NCI-H146 (cell line): ENCODE data around the gene CCDC93.

Experiments used
- DNase-seq: peaks from one replicate; lab custom pipeline; 2025; lab: John Stamatoyannopoulos, UW

CCDC93 gene, protein sequence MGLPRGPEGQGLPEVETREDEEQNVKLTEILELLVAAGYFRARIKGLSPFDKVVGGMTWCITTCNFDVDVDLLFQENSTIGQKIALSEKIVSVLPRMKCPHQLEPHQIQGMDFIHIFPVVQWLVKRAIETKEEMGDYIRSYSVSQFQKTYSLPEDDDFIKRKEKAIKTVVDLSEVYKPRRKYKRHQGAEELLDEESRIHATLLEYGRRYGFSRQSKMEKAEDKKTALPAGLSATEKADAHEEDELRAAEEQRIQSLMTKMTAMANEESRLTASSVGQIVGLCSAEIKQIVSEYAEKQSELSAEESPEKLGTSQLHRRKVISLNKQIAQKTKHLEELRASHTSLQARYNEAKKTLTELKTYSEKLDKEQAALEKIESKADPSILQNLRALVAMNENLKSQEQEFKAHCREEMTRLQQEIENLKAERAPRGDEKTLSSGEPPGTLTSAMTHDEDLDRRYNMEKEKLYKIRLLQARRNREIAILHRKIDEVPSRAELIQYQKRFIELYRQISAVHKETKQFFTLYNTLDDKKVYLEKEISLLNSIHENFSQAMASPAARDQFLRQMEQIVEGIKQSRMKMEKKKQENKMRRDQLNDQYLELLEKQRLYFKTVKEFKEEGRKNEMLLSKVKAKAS

DNA sequence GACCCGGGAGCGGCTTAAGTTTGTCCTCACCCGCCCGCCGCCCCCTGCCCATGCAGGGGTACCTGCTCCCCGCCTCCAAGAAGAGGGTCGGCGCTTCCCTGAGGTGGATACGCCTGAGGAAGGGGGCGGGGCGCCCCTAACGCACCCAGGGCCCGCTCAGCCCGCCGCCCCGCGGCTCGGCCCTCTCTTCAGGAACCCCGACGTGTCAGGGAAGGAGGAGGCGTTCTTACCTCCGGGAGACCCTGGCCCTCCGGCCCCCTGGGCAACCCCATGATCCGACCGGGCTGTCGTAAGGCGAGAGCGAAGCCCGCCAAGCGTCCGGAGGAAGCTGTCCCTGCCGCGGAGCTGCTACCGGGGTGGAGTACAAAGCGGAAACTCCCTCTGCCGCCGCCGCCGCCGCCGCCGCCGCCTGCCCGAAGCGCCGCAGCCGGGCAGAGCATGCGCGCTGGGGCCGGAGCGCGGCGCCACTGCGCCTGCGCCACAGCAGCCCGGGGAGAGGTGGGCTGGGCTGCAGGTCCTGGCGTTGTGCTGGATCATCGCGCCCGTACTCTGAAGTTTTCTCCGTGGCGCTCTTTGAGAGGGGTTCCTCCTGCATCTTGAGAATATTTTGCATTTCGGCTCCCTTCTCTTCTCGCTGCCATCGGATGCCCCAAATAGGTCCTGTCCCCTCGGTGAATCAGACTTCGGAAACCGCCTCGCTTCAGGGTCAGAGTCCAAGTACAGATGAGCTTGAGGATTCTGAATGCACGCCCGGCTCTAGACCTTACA is at the start of gene CCDC93:
Gene CCDC93 (minus strand): TSS at position 347 of the 768 bp plus-strand sequence. CDS start 75 bp downstream, at position 272.
- peak; percentile 82 for DNase-seq

DNA sequence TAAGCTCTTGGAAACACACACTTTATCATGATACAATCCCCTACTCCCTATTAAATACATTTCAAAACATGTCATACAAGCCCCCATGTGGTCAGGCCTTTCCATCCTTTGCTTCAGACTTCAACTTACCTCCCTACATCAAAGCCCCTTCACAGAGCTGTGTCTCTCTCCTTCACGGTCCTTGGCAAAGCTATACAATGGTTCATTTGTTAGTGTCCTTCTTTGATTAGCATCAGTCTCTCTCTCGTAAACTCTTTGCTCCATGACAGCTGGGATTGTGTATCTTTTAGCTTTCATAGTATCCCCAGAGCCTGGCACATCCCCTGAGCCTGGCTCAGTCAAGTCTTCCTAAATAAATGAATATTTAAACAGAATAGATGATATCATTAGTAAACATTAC is 48.8 kb upstream of the CCDC93 start:
- DNase-seq: no peak

DNA sequence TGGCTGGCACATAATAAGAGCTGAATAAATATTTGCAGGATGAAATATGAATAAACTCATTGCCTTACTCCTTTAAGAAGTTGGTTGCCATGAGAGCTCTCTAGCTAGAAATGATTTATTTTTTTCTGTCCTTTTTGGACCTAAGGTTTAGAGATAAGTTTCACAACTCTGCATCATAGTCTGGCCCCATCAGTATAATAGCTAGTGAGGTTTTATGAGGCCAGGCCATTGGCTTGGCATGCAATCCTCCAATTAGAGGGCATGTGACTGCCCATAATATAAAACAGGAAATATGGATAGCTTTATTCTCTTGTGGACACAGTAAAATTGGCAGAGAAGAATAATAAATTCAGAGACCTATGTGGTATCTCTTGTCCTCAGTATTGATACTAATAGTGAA is 48.2 kb upstream of the CCDC93 start:
- no peak for DNase-seq

DNA sequence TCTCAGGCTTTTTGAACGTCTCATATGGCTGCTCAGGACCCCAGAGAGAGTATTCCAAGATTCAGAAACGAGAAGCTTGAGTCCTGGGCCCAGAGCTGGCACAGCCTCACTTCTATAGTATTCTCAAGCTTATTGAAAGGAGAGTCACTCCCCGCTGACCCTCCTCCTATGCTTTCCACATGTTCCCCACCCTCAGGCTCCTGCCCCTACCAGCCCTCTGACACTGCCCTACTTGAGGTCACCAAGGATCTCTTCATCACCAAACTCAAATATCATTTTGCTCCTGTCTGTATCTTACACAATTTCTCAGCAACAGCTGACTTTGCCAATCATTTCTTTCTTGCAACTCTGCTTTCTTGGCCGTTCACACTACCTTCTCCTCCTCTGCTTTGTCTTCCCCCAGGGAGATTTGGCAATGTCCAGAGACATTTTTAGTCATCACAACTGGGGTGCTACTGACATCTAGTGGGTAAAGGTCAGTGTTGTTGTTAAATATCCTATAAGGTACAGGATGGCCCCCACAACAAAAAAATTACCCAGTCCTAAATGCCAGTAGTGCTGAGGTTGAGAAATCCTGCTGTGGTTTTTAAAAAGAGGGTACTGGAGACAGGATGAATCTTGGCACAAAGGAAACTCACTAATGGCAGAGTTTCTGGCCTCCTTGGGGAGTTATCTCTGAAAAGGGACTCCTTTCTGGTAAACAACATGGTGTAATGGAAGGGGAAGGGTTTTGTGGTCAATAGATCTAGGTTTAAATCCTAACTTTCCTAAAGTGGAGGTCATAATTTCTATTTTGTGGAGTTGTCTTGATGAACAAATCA is 47.5 kb upstream of the CCDC93 start:
- DNase-seq: no peak

DNA sequence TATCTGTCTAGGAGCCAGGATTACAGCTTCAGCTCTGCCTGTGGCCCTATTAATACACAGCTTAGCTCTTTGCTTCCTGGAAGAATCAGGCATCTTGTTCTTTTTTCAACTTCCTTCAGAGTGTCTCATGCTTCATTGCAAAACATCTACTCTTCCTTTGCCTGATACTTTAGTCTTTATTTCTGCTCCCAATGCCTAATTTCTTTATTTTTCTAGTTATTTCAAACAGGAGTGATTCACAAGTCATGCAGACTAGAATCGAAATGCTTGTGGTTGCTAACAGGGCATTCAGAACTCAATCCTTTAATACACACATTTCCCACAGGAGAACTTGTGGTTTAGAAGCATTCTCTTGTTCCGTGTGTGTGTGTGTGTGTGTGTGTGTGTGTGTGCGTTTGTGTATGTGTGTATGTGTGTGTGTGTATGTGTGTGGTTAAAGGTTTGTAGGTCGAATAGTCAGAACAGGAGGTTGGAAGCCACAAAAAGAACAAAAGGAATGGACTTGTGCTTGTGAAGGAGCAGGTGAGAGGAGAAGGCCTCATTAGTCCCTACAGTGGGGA is 46.1 kb upstream of the CCDC93 start:
- no peak for DNase-seq

DNA sequence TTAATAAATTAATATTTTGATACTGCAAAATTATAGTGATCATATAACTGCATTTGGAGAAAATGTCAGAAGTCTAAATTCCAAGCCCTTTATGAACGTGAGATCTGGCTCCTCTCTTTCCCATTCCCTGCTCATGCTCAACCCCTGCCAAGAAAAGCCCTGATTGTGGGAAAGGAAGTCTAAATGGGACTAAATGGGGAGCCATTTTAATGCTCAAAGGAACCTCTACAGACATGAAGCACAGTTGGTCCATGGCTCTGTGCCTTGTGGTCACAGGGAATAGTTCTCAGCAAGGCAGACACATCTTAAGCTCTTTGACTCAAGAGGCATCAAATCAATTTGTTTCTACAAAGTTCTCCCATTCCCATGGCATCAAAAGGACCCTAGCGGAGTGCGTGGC is 45.1 kb upstream of the CCDC93 start:
- DNase-seq: no peak

DNA sequence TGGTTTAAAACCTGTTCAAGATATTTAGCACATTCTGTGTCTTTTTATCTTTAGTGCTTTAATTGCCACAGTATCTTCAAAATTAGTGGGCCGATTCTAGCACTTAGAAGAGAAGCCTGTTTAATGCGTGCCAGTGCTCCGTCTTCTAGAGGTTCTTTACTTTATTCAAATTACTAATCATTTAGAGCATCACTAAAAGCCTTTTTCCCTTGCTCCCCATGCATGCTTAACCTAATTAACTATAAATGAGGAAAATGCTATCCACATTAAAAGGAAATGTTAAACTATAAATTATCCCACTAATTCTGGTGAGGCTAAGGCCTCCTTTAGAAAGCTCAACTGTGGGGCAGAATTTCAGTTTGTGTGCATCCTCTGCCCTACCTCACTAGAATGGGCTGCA is 42.9 kb upstream of the CCDC93 start:
- DNase-seq: no peak

DNA sequence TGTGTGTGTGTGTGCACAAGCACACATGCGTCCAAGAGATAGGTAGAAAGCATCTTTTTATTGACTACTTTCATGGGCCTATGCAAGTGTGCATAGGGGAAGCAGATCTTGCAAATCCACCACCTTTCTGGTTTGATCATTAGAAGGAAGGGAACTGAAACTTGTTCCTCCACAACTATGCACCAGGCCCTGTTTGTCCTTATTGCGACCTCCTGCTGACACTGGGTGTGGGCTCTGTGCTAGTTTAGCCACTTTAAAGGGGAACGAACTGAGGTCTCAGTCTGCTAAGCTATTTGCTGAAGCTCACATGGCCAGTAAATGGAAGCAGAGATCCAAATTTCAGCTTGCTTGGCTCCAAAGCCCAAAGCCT is 42.3 kb upstream of the CCDC93 start:
- DNase-seq: no peak

DNA sequence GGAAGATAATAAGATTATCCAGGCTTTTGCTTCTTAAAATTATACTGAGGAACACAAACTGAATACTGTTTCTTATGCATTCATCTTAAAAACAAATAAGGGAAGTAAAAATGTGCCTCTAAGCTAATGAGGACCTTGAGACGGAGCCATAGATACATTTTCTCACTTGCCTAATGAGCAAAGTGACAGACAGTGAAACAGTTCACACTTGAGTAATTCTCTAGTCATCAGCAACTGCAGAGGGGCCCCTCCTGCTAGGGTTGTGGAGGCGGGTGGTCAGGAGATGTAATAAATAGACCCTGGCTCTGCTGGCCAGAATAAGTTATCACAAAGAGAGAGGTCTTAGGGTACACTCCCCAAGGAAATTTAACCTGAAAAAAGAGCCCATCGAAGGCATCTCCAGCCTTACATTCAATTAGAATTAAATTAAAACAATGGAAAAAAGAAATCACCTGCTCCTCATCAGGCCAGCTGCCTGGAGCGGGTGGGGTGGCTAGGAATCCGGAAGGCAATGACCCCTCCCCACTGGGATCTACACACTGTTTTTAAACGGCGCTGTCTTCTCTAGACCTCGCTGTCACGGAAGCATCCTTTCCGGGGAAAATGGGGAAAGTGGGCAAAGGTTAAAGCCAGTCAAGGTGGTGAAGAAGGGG is 41.8 kb upstream of the CCDC93 start:
- no peak for DNase-seq

DNA sequence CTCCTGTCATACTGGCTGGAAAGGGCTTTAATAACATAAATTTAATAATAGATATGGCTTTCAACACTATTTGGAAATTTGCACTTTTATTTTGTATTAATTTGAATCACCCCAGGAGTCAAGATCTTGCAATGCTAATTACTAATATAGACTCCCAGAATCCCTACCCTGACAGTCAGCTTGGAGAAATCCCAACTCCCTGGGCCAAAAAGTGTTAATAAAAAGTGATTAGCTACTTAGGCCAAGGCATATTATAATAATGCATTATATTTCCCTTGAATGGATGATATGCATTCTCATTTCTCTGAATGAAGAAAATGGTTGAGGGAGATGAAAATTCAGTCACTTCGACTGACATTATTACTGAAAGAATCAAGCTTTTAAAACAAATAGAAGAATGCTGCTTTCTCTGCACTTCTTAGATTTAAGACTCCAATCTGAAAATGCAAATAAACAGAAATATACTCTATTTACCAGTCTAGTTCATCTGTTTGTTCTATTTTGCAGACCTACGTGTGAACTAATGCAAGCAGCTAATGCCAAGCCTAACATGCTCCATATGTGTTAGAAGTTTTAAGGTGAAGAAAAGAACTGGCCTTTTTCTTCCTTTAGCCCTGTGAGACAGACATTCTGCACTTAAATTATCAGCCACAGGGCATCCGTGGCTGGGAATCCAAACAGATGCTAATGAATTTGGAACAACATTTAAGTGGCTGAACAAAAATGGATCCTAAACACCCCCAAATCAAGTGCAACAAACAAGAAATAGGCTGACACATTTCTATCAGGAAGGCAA is 40.5 kb upstream of the CCDC93 start:
- DNase-seq: no peak

DNA sequence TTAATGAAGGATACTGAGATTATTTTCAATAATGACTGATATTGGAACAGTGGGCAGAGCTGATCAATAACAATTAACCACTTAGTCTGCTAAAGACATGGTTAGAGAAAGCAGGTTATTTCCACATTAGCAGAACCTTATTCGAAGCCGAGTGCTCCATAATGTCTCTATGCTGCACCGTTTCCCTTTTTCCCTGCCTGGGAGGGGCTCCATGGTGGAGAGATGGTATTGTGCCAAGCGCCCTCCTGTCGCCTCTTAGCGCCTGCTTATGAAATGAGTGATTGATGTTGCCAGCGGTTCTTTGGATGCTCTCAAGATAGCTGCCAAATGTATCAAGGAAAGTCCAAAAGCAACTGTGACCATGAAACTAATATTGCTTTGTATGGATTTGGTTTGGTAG is 39.8 kb upstream of the CCDC93 start:
- no peak for DNase-seq

DNA sequence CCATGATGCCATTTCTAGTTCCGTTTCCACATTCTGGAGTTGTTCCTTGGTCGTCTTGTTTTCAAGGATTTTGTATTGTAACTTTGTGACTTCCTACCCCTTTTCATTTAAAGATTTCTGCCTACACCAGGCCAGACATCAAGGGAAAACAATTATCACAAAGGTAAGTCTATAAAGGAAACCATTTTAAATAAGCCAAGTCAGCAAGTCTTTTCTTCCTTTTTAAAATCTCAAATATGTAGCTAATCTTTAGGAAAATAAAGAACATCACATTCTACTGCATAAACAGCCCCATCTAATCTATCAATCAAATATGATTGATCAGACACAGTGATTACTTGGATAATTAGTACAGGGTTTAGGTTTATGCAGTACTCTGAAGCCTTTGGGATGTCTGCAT is 38.6 kb upstream of the CCDC93 start:
- no peak for DNase-seq

DNA sequence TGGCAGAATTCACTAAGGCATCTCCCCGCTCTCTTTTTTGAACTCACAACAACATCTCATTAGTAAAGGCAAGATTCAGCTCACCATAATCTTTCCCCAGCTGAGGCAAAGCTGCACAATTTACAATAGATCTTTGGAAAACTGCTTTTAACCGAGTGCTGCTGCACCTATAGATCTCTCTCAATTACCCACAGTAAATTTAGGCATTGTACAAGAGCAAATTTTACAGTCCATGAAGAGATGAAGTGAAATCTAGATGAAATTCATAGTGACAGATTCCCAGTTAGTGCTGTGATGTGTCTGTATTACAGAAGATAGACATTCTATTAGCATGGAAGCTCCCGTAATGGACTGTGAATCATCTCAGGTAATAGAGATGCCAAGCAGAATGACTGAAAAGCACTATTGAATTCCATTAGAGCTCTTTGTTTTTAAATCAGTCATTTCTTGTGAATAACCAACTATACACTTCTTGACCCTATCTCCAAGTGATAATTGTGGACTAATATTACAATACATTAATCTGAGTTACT is 38.0 kb upstream of the CCDC93 start:
- DNase-seq: no peak

DNA sequence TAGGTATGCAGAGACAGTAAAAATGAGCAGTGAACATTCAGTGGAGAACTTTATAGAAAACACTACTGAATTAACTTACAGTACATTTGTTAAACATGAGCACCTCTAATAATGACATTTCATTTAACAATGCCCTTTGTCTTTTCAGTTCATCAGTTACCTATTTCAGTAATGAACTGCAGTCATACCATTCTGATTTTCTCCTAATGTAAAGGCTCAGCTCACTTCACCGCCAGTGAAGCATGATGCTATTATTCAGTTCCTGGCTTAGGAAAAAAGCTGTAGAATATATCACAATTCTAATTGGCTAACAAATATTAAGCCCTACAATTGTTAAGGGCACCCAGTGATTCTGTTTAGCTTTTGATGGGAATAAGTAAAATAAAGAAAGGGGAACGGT is 37.1 kb upstream of the CCDC93 start:
- no peak for DNase-seq

DNA sequence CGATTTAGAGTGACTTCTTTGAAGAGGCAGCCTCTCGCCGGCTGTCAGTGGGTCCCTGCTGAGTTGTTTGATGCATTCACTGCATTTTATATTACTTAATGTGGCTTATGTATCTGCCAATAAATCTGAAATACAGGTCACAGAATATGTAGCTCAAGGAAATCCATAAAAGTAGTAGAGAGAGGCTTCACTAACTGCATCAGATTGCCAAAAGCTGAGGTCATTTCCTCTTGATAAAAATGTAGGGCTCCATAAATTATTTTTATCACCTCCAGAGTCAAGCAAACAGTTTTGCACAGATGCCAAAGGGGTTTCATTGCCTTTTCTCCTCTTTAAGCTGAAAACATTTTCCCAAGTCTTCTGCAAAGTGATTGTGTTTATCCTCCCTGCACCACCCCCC is 36.5 kb upstream of the CCDC93 start:
- DNase-seq: no peak

DNA sequence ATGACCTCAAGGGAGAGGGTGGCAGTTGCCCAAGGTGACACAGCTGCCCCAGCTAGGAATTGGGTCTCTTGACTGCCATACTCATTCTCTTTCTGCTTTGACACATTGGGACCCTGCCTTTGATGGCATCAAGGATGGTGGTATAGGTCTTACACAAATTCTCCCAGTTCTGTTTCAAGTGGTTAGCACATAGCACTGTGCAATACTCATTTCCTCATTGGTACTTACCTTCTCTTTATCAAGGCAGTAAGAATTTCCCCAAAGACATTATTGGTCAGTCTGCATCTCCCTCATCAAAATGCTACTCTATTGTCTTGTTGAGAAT is 35.9 kb upstream of the CCDC93 start:
- DNase-seq: no peak

DNA sequence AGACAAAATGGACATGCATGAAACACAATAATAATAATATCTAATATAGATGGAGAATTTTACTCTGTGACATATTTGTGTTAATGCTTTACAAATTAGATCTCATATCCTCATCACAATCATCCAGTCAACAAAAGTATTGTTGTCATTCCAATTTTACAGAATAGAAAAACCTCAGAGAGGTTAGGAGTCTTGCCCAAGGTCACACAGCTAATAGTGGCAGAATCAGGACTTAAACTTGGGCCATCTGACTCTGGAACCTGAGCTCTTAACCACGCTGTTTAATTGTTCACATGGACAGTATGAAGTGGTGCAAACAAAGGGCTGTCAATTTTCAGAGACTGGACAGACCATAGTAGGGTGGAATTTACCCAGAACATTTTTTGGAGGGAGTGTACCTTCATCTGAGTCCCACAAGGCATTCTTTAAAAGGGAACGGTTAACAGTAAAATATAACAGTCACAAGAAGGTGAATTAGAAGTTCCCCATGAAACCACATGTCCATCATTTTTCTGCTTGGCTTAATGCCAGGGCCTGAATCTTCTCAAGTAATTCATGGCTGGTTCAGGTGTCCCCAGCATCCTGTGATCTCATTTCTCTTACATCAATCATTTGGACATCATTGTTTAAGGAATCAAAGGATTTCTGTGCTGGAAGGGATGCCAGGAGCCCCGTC is 35.4 kb upstream of the CCDC93 start:
- no peak for DNase-seq

DNA sequence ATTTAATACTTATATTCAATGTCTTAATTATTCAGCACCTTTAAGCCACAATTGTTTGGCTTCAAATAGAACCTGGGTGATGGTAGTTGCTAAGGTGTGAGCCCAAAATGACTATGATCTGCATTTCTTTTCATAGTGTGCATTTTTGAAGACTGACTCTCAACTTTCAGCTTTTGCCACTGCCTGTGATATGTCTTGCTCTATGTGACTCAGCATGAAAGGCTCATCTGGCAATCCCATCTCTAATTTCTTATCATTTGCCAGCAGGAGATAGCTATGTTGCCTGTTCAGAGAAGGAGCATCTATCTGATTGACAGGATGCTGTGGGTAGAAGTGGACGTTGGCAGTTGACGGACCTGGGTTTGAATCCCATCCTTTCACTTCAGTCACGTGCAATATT is 34.5 kb upstream of the CCDC93 start:
- no peak for DNase-seq

DNA sequence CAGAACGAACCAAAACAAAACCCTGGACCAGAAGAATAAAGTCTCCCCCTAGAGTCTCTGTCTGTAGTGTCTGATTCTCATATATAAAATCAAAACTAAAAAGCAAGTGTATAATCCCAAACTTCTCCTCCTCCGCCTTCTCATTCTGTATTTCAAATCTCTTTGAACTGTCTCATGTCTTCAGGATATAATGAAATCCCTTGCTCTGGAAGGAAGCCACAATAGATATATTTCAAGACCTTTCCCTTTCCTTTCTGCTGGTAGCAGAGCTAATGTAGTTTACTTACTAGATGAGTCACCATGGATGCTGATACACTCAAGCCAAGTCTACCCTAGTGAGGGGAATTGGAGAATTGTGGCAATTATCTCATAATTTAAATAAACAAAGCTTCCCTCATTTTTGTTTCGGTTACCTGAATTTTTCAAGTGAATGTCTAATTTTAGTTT is 33.5 kb upstream of the CCDC93 start:
- no peak for DNase-seq
